Breast epithelium (tissue), 4 donors: ENCODE results near the gene NAALADL2. TPM values are rescaled to one million over a fixed set of nuclear protein-coding genes. Genes with fewer than 3 reads are reported as not detected.

Experiments used
- DNase-seq, 2 donors: peaks; one replicate each; pipeline ENCODE4 v3.0.0-alpha.2; 2019; ENCODE audit warnings: low spot score in 2 of 2
- H3K27ac ChIP-seq, 2 donors: fragments of 200-600 bp; sonication (generic) in 1 of 2; one replicate each; pipeline ENCODE4 v1.5.1; 2016 to 2019; ENCODE audit warnings: mild to moderate bottlenecking in 1 of 2
- H3K27me3 ChIP-seq, 2 donors: fragments of 200-600 bp; sonication (generic) in 1 of 2; one replicate each; pipeline versions ENCODE4 v1.5.1 to v1.6.0; 2017 to 2019; ENCODE audit warnings: control low read depth in 1 of 2, mild to moderate bottlenecking in 1 of 2
- H3K36me3 ChIP-seq: fragments of 200-600 bp; one replicate; pipeline ENCODE4 v1.5.1; 2019
- H3K4me1 ChIP-seq, 2 donors: fragments of 200-600 bp; sonication (generic); one replicate each; pipeline ENCODE4 v1.5.1; 2016 to 2019; ENCODE audit warnings: control low read depth in 1 of 2
- H3K4me3 ChIP-seq, 3 donors: fragments of 200-600 bp; sonication (generic); 1 replicate in 2 of 3; 2 replicates in 1 of 3; pipeline ENCODE4 v1.5.1; 2016 to 2019; ENCODE audit warnings: mild to moderate bottlenecking in 3 of 3, moderate library complexity in 2 of 3
- H3K9me3 ChIP-seq, 2 donors: fragments of 200-600 bp; sonication (generic) in 1 of 2; one replicate each; pipeline ENCODE4 v1.5.1; 2016 to 2019; ENCODE audit warnings: control low read depth in 1 of 2
- CTCF ChIP-seq, 3 donors: fragments of 450-650 bp; IDR thresholded peaks; one replicate each; pipeline ENCODE4 v1.5.1; 2016 to 2017; ENCODE audit warnings: antibody characterized with exemption in 3 of 3, mild to moderate bottlenecking in 3 of 3, moderate library complexity in 3 of 3
- POLR2A ChIP-seq: fragments of 450-650 bp; IDR thresholded peaks from one replicate; pipeline ENCODE4 v1.6.1; 2016; ENCODE audit warnings: antibody characterized with exemption, mild to moderate bottlenecking, moderate library complexity
- POLR2AphosphoS5 ChIP-seq, 3 donors: sonication (generic); formaldehyde crosslinking; IDR thresholded peaks; one replicate each; pipeline ENCODE4 v1.6.1; 2017; ENCODE audit warnings: antibody characterized with exemption in 3 of 3
- intact Hi-C: fragments of 100-400 bp; cut with DNase I; formaldehyde crosslinking; loops from one replicate; pipeline ENCODE4 v1.15.1; 2023; ENCODE audit warnings: low total_unique reads
- total RNA-seq, 3 donors: library from RNA; depleted of rRNA; stranded (reverse); fragments of >200 nt; gene quantifications; one replicate each; pipeline ENCODE4 v1.1.0, GENCODE V29; 2016

The NAALADL2 gene
- total RNA-seq, 3 donors from 2014 or later, result 12.0 to 69.5 (median 53.9) TPM

GRCh38 chr3:175340338-175341015 is 481.3 kb downstream of the NAALADL2 start:
- intact Hi-C loops, result no loop called here
- no peaks in the 10 kb centered on the region for H3K4me1 ChIP-seq

GRCh38 chr3:175342196-175342595 is 483.1 kb downstream of the NAALADL2 start:
- H3K4me3 ChIP-seq, result no peak overlapping the region
- no peaks in the 10 kb centered on the region for H3K27me3 ChIP-seq
- no peaks in the 10 kb centered on the region for H3K9me3 ChIP-seq
- no peak for DNase-seq
- no peak overlapping the region for H3K27ac ChIP-seq
- no peaks in the 10 kb centered on the region for H3K4me1 ChIP-seq
- H3K36me3 ChIP-seq, result no peaks in the 10 kb centered on the region
- TF ChIP-seq POLR2AphosphoS5 (IDR thresholded peaks at IDR 0.05), result no peak
- TF ChIP-seq CTCF (IDR thresholded peaks at IDR 0.05), result no peak
- TF ChIP-seq POLR2A, result no peak
- intact Hi-C loops, result no loop called here

More at GRCh38 chr3:175340338-175341015, 481.3 kb downstream of the NAALADL2 start:
- TF ChIP-seq CTCF (IDR thresholded peaks at IDR 0.05), result no peak
- no peak for TF ChIP-seq POLR2AphosphoS5 (IDR thresholded peaks at IDR 0.05)
- TF ChIP-seq POLR2A, result no peak
- H3K4me3 ChIP-seq, result no peak overlapping the region
- H3K9me3 ChIP-seq, result no peaks in the 10 kb centered on the region
- no peak overlapping the region for H3K27ac ChIP-seq
- no peaks in the 10 kb centered on the region for H3K36me3 ChIP-seq
- DNase-seq, result no peak
- H3K27me3 ChIP-seq, result no peaks in the 10 kb centered on the region

GRCh38 chr3:175343946-175344345 is 484.8 kb downstream of the NAALADL2 start:
- no peak overlapping the region for H3K27ac ChIP-seq
- no peaks in the 10 kb centered on the region for H3K36me3 ChIP-seq
- no peaks in the 10 kb centered on the region for H3K4me1 ChIP-seq
- TF ChIP-seq POLR2AphosphoS5 (IDR thresholded peaks at IDR 0.05) (no peak), CTCF (IDR thresholded peaks at IDR 0.05) (no peak), POLR2A (no peak)
- H3K4me3 ChIP-seq, result no peak overlapping the region
- DNase-seq, result no peak
- no peaks in the 10 kb centered on the region for H3K9me3 ChIP-seq
- intact Hi-C loops, result no loop called here
- no peaks in the 10 kb centered on the region for H3K27me3 ChIP-seq

GRCh38 chr3:175346573-175347356 is 487.6 kb downstream of the NAALADL2 start:
- Histone ChIP-seq H3K27me3 (no peaks in the 10 kb centered on the region), H3K9me3 (no peaks in the 10 kb centered on the region), H3K27ac (peak overlapping the region in 1 of 2 donors; percentile 34), H3K4me1 (no peaks in the 10 kb centered on the region), H3K4me3 (no peak overlapping the region), H3K36me3 (no peaks in the 10 kb centered on the region)
- TF ChIP-seq CTCF (IDR thresholded peaks at IDR 0.05), result no peak
- TF ChIP-seq POLR2A, result no peak
- no peak for TF ChIP-seq POLR2AphosphoS5 (IDR thresholded peaks at IDR 0.05)
- intact Hi-C loops, result no loop called here
- DNase-seq, result peak; percentile 55 to 56

- no peak overlapping the region for H3K27ac ChIP-seq
- TF ChIP-seq POLR2AphosphoS5 (IDR thresholded peaks at IDR 0.05) (no peak), POLR2A (no peak), CTCF (IDR thresholded peaks at IDR 0.05) (no peak)
These were observed 490.0 kb downstream of the NAALADL2 start for GRCh38 chr3:175349168-175349567.

More at GRCh38 chr3:175349168-175349567, 490.0 kb downstream of the NAALADL2 start:
- Histone ChIP-seq H3K36me3 (no peaks in the 10 kb centered on the region), H3K4me3 (no peak overlapping the region), H3K27me3 (no peaks in the 10 kb centered on the region), H3K9me3 (no peaks in the 10 kb centered on the region), H3K4me1 (no peaks in the 10 kb centered on the region)
- DNase-seq, result no peak
- intact Hi-C loops, result no loop called here
